GM18909 (cell line): ENCODE measurements around the gene CLIP4.

Experiments used
- ATAC-seq: cut with Tn5 transposase; IDR thresholded peaks from one replicate; pipeline ENCODE4 v1.9.1; 2021; ENCODE audit warnings: mild to moderate bottlenecking; ENCODE audit not compliant: unreplicated experiment, poor library complexity

Gene CLIP4

GRCh38 chr2:29182920-29183319 lies 67.7 kb downstream of the CLIP4 start:
- no peak for ATAC-seq

GRCh38 chr2:29184531-29184930 lies 69.3 kb downstream of the CLIP4 start:
- no peak for ATAC-seq

GRCh38 chr2:29186817-29187216 lies 71.6 kb downstream of the CLIP4 start:
- no peak for ATAC-seq

GRCh38 chr2:29187926-29188325 lies 72.7 kb downstream of the CLIP4 start:
- no peak for ATAC-seq

DNA sequence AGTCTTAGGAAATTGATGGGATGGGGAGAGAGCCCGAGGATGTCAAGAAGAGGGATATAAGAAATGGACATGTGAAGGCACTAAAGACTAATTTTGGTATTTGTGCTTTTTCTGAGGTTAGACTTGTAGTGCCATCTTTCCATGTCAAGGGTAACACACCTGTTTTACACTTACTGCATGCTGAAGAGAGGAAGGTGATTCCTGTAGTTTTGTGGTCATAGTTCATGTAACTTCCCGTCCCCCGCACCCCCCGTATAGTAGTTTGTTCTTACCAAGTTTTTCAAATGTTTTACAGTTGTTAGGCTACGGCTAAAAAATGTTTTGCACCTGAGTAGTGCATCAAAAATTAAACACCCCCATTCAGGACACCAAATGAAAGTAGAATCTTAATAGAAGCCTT lies 73.8 kb downstream of the CLIP4 start:
- ATAC-seq, result peak; percentile 81

DNA sequence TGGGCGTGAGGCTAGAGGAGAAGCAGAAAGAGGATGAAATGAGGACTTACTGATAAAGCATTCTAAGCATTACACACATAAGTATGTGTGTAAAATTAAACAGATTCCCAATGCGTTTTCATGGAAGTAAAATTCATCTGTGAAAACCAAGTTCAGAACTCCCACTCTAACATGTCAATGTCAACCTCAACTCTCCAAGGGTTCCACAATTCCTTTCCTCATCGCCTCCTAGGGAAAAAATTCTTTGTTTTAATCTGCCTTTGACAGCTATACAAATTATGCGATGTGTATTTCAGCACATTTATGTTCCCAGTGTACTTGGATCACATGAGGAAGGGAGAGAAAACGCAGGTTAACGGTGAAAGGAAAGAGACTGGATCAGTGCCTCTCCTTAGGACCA lies 76.6 kb downstream of the CLIP4 start:
- ATAC-seq, result no peak

DNA sequence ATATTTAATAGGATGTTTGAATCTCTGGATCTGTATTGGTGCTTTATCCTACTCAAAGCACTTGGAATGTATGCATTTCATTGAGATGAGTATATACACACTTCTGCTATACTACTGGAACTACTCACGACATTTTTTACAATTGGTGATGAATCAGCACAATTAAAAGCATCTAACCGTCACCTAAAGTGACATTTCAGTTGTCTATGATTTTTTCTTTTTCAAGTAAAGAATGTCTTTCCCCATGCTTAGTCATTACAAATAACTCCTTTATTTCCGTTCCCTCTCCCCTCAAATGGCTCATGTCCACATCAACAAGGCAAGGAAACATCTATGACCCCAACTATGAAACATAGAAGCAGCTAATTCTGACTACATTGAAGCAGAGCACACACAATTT lies 77.3 kb downstream of the CLIP4 start:
- ATAC-seq, result no peak

DNA sequence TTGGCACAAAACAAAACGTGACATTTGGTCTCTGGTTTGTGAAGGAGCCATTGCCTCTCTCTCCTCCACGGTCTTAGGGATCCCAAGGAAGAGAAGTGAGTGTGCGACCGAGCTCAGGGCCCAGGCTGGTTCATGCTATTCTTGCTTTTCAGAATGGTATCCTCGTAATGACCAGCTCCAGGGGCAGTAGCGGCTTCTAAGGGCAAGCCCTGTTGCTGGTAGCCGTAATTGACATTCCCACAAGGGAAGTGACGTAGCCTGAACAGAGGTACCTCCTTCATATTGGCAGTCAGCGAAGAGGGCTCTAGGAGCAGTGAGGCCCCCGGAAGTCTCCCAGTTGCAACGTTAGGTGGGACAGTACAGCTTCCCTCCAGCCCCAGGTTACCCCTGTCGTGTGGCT lies 77.9 kb downstream of the CLIP4 start:
- no peak for ATAC-seq

DNA sequence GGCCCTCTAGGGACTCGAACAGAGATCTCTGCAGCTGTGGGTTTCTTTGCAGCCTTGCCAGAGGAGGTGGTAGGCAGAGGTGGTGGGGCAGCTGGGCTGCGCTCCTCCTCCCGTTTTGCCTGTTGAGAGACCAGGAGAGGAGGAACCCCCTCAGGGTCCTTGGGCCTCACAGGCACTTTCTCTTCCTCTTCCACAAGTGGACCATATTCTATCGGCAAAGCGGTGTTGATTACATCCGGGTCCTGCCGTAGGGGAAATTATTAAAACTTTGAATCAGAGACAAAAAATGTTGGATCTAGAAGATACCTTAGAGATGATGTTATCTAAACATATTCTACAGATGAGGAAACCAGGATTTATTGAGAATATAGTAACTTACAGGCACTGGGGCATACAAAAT lies 78.5 kb downstream of the CLIP4 start:
- ATAC-seq, result no peak

GRCh38 chr2:29195796-29196195 lies 80.6 kb downstream of the CLIP4 start:
- no peak for ATAC-seq

DNA sequence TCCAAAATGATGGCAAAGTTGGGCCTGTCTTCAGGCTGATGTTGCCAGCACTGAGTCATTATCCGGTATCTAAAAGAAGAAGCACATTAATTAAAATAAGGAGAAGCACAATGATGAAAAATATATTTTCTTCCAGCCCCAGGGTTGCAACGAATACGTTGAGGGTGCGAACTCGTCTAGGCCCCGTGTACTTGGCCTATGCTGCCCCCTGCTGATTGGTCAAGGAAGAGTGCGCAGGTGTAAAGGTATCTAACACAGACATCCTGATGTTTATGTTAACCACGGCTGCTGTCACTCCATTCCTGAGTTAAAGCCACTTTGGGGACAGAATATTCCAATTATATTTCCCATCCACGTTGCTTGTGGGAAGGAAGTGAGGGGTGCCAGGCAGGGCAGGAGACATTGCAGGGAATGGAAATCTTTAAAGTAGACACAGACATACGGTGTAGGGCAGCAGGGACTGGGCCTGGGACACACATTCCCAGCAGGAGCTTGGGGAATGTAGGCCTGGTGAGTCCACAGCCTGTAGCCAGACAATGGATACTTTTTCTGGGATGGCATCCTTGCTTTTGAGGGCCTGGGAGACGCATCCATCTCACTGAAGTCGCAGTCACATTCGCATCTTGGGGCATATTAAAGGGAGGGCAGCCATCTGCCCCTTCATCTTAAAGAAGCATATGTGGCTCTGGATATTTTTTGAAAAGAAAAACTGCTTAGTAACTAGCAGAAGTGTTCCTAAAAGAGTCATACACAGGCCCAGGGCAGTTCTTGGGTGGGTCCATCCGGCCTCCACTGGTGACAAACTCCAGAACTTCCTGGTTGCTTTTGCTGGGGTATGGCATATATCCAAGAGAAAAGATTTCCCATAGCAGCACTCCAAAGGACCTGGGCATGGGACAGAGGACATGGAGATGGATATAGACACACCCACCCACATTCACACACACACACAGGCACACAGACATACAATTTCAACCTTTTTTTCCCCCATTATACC lies 81.9 kb downstream of the CLIP4 start:
- no peak for ATAC-seq

DNA sequence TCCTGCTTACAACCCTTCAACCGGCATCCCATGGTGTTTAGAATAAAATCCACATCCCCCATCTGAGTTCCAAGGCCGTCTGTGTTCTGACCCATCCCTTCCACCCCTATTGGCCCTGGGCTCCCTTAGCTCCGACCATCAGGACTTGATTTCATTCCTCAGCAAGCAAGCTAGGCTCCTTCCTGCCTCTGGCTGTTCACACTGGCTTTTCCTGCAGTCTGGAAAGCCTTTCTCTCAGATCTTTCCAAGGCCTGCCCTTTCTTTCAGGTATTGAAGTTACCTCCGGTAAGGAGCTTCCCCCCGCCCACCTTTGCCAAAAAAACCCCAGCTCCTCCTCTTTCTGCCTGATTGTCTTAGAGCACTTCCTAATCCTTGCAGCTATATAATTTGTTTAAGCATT lies 86.8 kb downstream of the CLIP4 start:
- no peak for ATAC-seq

GRCh38 chr2:29202819-29203495 lies 87.7 kb downstream of the CLIP4 start:
- ATAC-seq, result no peak

DNA sequence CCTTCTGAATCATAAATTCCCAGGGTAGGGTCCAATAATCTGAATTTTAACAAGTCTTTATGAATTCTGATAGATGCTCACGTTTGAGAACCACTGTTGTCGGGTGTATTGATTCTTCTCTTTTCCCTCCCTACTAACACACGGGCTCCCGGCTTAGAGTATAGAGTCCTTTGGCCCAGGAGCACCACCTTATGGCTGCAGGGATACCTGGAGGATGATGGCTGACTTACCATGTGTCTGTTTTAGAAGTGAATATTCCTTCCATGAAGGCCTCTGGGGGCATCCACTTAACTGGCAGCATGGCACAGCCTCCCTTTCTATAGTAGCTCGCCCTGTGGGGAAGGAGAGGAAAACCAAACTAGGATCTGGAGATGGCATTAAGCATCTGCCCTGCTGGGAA lies 91.7 kb downstream of the CLIP4 start:
- no peak for ATAC-seq

DNA sequence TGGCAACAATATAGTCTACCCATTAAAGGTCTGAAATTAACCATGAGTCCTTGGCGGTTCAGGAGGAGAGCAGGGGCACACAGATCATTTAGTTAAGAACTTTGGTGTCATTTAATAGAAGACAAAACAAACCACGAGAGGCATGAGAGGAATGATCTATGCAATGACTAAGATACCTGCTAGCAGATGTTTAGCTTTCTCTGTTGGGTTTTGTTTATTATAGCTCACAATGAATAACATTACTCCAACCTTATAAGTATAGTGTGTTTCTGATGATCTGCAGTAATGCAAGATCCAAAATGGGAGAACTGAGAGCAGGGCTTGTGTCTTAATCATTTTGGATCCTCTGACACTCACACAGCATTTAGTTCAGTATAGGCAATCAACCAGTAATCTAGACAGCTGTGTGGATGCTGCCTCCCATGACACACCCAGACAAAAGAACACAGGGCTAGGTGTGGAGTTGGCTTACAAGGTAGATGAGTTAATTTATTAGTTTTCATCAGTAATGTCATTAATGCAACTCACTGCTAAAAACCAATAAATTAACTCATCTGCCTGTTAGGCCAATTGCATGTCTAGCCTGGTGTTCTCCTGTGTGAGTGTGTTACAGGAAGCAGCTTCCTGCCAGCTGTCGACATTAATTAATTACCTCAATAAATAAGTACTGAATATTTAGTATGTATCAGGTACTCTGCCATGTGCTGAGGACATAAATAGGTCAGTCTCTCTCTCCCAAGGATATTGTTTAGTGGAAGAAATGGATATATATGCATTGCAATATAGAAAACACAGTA lies 92.3 kb downstream of the CLIP4 start:
- no peak for ATAC-seq

DNA sequence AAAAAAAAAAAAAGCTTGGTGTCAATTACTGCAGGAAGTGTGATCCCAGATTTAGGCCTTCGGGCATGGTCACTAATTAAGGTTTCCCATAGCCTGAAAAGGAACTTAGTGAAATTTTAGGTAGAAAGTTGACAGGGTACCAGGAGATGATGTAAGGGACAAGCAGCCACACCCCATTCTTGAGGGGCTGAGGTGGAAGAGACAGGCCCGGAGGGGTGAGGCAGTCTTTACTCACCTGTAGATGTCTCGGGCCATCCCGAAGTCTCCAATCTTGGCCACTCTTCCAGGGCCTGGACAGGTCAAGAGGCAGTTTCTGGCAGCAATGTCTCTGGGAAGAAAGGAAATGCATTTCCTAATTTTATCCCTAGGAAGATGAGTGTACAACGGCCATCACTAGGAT lies 94.3 kb downstream of the CLIP4 start:
- ATAC-seq, result no peak

DNA sequence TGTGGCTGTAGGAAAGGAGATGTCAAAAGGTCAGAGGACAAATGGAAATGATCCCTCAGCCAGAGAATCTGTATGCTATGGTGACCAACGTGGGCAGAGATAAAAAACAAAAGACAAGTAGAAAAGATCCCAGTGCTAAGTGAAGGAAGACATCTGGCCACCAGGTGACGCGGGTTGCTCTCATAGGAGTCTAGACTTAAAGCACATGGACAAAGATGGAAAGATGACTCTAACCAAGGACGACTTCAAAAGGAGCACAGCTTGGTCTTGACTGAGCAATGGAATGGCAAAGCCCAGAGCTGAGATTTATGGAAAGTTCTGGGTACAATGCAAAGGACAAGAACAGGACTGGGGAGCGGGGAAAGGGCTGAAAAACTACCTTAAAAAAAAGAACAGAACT lies 96.8 kb downstream of the CLIP4 start:
- ATAC-seq, result no peak

GRCh38 chr2:29213888-29214291 lies 98.7 kb downstream of the CLIP4 start:
- ATAC-seq, result no peak

DNA sequence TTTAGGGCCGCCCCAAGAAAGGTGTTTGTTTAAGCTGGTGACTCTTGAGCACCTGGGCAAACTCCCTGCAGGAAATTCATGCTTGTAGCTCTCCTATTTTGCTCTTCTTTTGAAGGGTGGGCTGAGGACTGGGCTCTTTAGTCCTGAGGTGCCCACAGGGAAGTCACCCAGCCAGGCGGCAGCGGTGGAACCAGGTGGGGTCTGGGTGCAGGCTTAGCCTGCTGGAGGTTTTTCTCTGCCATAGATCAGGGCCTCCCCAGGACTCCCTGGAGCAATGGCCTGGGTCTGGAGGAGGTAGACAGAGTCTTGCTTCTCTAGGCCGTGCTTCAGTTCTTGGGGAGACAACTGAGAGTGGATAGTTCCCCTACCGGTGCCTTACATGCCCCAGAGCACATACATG lies 99.9 kb downstream of the CLIP4 start:
- no peak for ATAC-seq

DNA sequence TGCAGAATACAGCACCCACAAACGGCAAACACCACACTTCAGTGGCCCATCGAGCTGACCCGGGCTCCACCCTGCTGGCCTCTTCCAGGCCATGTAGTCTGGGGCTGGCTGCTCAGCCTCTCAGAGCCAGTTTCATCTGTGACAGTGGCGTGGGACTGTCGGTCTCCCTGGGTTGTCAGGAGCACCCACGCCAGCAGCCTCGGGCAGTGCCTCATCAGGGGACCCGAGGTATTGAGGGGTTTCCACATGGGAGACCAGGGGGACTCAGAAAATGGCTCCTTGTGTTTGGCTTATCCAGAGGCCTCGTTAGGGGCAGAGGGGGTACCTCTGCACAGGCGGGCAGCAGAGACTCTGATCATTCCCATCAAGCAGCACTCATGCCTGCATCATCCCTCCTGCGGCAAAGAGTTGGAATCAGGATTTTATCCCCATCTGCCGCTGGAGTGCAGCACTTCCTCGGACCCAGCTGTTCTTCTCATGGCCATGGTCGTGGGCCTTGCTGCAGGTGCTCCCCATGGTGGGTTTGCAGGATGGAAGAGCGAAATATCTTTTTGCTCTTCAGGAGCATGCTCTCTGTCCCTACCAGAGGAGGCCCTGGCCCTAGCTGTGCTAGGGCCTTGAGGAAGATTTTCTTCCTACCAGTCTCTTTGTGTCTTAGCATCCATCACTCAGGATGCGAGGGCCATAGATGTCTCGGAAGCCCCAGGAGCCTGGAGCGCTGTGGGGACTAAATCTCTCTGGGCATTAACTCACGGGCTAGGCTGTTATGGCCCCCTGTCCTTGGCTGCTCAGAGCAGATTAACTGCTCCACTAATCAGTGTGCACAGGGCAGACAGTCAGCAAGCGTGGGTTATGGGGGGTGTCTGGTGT lies 100.8 kb downstream of the CLIP4 start:
- no peak for ATAC-seq
